ENCODE results near the gene RBMS1.
A peak's percentile ranks its signal among the peaks of the same experiment; 100 is the strongest.
"Not testable (repeated sequence)": the region's sequence is repeated elsewhere in the genome, so short reads cannot be mapped to it uniquely, and the experiment has no call there.

RBMS1 gene

DNA sequence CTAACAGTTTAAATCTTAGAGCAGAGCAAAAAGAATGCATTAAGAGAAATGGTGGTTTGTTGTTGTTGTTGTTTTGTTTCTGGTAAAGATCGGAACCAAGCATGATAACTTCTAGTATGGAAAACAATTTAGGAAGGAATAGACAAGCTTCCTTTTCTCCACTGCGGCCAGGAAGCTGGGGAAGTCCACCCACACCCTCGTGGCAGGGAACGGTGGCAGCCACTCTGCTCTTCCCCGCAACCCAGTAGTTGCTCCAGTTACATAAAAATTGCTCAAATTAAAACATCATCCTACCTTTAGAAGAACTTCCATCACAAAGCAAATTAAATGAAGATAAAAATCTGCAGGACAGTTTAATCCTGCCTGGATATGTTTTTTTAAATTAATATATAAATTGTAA lies 113.0 kb downstream of the RBMS1 start:
- no peak for DNase-seq (ENCODE audit: low read depth, low spot score)

DNA sequence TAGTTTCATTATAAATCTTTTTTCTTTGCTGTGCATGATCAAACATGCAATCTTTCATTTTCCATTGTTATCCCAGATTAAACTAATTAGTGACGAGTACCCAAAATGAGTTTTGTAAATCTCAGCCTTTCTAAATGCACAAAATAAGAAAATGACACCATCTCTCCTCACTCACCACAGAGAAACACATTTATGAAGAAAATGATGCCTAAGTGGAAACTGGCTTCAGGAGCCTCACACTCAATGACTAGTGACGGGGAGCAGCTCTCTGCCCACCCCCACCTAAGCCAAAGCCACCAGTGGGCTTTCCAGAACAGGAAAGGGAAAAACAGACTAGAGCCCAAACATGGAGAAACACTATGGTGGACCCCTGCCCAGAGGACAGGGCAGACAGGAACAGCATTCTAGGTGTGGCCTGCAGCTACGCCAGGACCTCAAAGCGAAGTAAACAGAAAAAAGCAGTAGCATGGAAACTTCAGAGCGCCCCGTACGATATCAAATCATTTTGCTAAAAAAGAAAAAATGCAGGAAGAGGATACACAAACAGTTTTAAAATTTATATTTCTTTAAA lies 113.5 kb downstream of the RBMS1 start:
- no peak for DNase-seq (ENCODE audit: low read depth, low spot score)

DNA sequence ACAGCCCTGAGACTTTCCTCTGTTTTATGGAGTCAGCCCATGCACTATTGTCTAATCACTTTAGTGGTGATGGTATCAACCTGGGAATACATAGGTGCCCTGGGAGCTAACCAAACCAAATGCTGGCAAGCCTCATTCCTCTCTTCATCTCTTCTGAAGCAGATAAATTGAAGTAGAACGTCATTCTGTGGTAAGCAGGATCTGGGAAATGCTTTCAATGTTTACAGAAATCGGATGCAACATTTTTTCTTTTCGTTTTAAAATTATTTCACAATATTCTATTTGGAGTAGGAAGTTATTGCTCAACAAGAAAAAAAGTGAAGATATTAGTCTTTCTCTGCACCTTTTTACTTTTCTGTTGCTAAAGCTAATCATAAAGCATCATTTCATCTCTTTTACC lies 114.2 kb downstream of the RBMS1 start:
- no peak for DNase-seq (ENCODE audit: low read depth, low spot score)

DNA sequence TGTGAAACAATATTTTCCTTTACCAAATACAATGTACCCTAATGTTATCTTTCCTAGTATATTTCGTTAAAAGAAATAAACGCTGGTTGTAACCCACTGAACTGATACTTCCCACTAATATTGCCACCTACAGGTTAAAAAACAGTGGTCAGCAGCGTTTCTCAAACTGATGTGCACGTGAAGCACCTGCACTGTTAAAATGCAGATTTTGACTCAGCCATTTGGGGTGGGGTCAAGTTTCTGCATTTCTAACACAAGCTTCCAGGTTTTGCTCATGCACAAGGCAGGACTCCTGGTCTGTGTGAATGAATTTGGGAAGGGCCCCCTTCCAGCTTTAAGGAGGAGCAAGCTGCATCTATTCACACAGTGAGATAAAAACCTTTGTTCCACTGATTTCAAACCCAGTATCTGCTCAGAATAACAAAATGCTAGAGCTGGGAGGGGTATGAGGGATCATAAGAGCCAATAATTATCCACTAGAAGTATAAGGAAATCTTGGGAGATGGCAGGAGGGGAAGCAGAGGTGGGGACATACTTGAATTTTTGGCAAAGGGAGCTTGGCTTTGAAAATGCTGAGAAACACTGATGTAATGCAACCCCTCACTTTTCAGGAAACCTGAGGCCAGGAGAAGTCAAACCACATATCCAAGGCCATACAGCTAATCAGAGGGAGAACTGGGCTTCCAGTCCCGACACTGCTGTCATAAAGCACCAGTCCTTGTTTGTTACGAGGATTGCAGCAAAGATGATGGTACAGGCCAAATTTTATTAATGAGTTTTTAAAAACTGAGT lies 116.2 kb downstream of the RBMS1 start:
- no peak for DNase-seq (ENCODE audit: low read depth, low spot score)

DNA sequence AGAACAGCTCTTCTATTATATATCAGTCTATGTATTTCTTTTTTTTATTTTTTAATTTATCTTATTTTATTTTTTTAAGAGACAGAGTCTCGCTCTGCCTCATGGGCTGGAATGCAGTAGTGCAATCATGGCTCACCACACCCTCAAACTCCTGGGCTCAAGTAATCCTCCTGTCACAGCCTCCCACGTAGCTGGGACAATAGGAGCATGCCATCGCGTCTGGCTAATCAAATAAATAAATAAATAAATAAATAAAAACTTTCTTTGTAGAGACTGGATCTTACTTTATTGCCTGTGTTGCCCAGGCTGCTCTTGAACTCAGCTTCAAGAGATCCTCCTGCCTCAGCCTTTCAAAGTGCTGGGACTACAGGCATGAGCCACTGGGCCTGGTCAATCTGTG lies 117.0 kb downstream of the RBMS1 start:
- DNase-seq (ENCODE audit: low read depth, low spot score) = no peak

DNA sequence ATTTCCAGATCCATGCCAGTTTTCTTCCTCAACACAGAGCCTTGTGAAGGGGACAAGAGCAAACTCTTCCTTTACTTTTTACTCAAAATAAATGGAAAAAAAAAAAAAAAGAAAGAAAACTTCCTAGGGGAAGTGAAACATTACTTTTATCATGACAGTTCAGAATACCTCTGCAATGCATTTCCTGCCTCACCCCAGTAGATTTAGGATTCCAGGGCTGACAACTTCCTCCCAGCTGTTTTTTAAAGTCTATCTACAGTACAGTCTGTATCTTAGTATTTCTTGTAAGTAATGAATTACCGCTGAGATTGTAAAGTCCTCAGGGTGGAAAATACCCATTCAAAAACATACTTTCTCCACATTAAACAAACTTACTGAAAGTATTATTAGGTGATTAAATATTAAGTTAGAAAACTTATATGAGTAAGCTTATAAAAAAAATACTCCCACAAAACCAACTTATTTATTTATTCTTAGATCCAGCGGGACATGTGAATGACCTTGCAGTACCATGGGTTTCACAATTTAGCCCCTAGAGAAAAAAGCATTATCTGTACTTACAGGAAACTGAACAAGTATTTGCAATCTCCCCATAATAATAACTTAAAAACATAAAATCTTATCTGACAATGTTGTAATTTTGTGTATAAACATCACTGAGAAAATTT lies 117.7 kb downstream of the RBMS1 start:
- no peak for DNase-seq (ENCODE audit: low read depth, low spot score)

DNA sequence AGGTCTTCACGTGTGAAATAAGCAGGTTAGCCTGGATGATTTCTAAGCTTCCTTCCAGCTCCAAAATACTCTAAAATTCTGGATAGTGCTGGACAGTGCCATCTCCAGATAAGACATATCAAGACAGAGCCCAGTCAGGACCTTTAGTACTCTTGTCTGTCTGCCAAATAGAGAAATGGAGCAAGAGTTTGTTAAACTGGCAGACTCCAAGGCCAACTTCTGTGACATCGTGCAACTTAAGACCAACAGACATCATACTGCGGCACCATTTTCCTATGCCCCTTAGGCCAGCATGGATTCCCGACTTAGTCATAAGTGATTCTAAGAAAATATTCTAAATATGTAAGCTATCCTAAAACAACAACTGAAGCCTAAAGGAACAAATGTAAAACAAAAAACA lies 118.6 kb downstream of the RBMS1 start:
- DNase-seq (ENCODE audit: low read depth, low spot score) = no peak

DNA sequence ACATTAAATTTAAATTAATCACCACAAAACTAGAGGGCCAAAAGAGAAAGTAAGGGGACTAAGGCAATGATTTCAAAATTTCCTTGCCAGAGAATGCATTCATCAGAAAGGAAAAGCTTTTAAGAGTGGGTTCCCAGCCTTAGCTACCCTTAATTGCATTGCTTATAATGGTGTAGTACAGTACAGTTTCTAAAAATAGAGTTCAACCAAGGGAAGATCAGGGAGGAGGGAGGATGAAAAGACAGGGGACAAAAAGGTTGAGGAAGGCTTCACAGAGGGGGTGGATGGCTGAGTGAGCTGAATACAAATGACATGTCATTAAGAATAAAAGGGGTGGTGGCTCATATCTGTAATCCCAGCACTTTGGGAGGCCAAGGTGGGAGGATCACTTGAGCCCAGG lies 119.9 kb downstream of the RBMS1 start:
- no peak for DNase-seq (ENCODE audit: low read depth, low spot score)

DNA sequence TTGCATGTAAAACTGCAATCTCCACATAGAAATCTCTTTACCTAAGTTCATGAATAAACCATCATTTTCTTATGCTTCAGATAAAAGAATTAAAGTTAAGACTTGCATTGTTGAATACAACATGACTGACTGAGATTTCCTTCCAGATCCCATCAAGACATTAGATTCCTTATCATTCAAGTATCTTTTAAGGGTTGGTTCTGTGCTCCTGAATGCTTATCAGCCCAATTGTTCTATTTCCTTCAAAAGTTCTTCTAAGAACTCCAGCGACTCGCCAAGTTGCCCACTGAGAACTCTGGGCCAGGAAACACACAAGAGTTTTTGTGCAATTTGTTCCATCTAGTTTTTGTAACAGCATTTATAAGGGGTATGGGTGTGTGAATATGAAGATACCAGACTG lies 120.3 kb downstream of the RBMS1 start:
- DNase-seq (ENCODE audit: low read depth, low spot score) = no peak

DNA sequence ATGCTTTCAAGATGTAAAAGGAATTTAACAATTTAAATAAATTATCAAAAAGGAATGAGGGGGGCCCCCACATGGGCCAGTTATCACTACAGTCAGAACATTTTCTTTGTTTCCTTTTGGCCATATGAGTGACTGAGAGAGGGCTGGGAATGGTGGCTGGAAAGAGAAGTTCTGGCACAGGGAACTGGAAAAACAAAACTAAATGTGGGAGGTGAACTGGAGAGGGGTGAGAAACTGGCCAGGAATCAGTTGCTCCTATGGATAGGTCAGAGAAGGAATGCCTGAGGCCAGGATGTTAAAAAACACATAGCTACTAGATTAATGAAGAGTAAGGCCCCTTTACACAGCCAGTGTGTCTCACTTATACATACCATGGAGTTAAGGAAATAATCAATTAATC lies 121.0 kb downstream of the RBMS1 start:
- no peak for DNase-seq (ENCODE audit: low read depth, low spot score)

DNA sequence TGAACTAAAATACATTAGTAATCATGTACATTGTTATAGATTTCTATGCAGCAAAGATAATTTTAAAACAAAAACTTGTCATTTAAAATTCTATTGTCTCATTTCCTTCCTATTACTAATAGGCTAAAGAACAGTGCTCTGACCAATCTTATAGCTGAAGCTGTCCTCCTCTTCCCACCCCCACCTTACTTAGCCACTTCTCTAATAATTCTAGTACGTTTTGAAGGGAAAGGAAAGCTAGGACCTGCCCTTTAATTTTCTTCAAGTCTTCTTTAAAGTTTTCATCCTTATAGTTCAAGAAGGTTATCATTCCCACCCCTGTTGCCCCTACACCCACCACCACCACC lies 121.6 kb downstream of the RBMS1 start:
- no peak for DNase-seq (ENCODE audit: low read depth, low spot score)

DNA sequence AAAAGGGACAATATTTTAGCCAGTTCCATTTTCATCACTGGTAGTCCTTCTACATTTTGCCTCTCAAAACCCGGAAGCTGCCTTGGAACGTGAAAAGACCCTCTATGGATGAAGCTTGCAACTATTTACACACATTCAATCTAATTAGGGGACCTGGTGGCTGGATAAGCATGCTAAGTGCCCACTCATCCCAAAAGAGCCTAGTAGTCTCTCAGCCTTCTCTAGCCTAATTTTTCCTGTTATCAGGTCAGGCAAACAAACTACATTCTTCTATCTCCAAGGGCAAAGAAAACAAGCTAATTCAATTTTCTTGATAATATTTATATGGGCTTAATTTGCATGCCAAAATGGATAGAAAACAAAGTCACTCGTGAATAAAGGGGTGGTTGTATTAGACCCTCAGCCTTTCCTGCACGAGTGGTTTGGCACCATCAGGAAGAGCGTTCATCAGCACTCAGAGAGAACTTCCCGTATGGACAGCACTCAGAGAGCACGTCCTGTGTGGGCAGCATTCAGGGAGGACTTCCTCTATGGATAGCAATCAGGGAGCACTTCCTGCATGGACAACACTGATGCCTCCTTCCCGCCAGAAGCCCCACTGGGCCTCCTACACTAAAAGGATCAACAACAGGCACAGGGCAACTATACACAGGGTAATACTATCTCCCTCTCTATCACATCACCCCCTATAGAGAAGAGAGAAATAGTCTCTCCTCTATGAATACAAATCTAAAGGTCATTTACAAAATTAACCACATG lies 122.2 kb downstream of the RBMS1 start:
- DNase-seq (ENCODE audit: low read depth, low spot score) = no peak

DNA sequence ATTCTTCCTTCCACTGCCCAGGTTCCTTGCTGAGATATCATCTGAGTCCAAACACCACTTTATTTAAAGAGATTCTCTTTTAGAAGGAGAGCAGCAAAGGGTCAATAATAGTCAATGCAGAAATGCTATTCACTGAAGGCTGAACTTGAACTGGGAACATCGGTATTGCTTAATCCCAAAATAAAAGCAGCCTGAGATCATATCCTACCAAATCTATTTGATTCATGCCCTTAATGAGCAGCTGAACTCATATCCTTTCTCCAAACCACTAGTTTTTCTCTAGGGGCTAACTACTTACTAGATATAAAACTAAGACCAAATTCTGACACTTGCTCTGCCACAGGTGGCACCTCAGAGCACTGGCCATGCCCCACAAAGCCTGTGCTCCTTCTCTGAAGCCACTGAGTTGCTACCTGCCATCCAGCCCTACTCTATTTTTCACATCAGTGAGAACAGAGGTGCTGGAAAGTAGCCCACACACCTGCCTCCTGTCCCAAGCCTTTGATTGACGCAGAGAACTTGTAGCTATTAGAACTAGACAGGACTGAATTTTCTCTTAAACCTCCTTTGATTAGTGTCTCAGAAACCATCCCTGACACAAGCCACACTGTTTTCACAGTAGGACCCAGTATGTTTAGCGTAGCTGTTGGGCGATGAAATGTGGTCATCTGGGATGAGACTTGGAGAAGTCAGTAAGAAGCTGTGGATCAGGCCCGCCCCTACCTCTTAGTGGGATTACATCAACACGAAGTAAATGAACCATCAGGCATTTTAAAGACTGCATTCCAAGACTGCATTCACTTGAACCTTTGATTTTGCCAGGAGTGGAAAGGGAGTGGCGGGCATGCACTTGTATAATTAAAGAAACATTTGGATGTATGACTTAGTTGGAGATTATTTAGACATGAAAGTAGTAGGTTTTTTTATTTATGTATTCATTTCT lies 124.3 kb downstream of the RBMS1 start:
- DNase-seq (ENCODE audit: low read depth, low spot score) = no peak

DNA sequence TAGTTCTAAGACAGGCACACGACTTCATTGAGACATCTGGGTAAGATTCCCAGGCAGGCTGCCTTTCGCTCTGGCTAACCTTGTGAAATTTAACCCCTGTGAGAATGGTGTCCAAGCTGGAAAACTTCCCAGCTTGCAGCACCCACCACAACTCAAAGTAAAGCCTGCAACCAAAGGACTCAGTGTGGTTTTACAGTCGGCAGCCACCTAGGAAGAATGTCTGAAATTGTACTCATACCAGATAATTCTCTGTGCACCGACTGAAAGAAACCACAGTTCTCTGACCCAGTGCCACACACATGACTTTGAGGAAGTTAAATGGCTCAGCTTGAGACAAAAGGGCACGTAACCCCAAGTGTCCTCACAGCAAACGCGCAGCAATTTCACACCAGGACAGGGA lies 125.7 kb downstream of the RBMS1 start:
- DNase-seq (ENCODE audit: low read depth, low spot score) = peak; percentile 59

DNA sequence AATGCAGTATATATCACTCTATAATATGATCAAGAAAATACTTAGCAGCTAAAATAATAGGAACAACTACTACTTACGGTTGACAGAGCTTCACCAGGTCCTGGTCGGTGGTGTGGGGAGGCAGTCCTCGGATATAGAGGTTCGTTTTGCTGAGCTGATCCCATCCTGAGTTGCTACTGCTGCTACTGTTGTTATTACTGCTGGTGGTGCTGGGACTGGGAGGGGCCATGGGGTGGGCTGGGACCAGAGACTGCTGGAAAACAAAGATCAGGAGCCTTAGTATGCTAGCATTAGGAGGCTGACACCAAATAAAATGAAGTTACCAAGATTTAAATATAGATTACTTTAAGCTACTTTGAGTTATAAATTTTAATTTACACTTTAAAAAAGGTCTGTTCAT lies 126.5 kb downstream of the RBMS1 start:
- not testable (repeated sequence) for DNase-seq (ENCODE audit: low read depth, low spot score)

DNA sequence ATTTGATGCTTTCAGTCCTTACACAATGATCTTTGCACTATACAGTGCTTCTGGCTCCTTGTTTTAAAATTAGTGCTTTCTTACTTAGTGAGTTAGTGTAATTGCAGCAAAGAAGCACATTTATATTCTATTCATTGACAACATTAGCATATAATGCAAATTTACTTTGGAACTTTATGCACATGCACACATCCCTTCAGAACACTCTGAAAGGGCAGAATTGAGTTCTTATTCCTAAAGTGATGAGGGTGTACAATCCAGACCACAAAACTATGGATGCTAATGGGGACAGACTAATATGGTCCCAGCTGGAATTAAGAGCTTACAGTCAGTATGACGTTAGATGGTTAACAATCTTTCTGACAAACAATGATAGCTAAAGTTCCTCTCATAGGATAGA lies 127.1 kb downstream of the RBMS1 start:
- no peak for DNase-seq (ENCODE audit: low read depth, low spot score)

DNA sequence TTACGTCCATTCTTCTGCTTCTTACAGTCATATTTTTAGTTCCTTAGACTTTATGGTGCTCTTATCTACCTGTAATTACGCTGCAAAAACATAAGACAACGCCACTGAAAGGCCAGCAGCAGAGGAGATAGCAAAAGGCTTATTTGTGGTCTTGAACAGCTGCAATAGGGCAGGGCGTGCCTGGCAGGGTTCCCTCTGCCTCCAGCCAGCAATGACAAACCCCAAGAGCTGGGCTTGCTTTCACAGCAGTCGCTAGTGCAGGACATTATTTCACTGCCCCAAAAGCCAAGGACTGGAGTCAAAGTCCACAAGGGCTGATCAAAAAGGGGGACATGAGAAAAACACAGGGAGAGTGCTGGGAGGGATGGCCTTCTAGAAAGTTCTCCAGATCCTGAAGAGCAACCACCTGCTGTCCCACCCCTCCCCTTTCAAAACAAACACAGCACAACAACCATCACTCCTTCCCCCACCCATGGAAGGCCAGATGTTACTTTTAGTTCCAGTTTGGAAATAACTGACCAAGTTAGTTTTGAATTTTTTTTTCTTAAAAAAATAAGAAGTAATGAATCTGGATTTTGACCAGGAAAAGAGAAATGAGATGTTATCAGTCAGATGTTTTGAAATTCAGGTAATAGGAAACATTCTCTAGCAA lies 127.8 kb downstream of the RBMS1 start:
- no peak for DNase-seq (ENCODE audit: low read depth, low spot score)

DNA sequence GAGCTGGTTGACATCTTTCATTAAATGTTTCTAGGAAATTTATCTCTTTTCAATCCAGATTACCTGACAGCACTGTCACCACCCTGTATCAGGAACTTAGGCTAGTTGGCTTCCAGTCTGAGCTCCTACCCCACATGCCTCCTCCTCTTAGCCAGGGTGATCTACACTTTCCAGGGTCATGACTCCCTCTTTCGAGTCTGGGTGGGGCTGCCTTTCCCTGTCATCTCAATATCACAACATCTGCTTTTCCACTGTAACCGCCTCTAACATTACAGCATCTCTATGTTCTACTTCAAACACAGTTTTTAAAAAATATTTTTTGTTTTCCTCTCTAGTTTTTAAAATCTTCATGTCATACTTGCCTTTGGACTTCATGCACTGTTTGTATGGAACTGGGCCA lies 129.2 kb downstream of the RBMS1 start:
- DNase-seq (ENCODE audit: low read depth, low spot score) = no peak

DNA sequence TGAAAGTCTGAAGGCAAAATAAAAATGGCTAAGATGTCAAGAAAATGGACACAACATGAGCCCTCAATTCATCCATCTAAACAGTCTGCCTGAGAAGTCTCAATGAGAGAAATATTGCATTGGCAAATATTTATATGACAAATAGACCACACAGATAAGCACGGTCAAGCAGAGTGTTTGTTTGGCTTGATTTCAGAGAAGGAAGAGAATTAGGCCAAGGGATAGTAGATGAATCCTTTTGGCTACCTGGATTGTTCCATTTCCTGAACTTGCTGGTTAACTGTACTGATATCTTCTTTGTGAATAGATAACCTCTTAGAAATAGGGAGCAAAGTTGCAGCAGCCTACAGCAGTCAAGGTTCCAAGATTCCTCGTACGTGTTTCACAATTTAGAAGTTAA lies 129.6 kb downstream of the RBMS1 start:
- DNase-seq (ENCODE audit: low read depth, low spot score) = no peak

DNA sequence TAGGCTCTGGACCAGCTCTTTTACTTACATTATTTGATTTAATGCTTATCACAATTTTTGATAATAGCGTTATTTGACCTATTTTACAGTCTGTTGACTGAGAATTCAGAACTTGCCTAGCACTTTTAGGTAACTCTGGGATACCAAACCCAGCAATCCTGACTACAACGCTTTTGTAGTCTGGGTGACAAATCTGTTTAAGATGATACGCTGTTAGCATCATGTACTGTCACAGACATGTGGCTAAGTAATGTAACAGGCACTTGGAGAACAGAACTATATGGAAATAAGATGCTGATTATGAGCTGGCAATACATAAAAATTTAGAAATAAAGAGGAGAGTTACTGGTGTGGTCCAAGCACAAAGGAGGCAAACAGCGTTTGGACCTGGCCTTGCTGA lies 130.6 kb downstream of the RBMS1 start:
- DNase-seq (ENCODE audit: low read depth, low spot score) = no peak

DNA sequence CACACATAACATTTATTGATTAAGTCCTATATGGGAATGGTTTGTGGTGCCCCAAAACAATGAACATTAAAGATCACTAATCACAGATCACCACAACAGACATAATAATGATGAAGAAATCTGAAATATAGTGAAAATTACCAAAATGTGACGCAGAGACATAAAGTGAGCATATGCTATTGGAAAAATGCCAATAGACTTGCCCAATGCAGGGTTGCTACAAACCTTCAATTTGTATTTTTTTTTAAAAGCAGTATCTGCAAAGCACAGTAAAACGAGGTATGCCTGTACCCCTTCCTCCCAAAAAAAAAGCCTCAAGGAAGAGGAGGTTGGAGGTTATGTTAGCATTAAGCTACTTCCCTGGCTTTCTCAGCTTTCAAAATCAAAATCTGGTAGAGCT lies 131.1 kb downstream of the RBMS1 start:
- no peak for DNase-seq (ENCODE audit: low read depth, low spot score)

All from brain pericyte (primary cell).